ENCODE measurements around the gene PDE3A. TPM values are rescaled to one million over a fixed set of nuclear protein-coding genes. Genes with fewer than 3 reads are reported as not detected.

Gene PDE3A
- total RNA-seq, 4 donors from 2014 or later = 51.3 to 150 (median 114) TPM

DNA sequence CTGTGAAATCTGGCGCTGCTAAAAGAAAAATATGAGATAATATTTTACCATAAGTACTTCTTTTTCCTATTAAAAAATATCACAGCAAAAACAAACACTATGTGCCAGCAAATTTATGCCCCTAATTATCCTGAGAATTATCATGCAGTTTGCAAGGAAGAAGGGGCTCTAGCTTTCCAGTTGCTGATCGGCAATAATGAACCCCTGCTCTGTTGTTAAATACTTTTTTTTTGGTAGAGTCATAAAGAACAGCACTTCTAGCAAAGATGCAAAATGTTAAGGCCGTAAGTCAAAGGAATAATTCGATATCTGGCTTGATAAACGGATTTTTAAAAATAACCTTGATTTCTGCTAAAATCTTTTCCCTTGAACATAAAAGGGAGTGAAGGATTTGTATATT, 108.9 kb downstream of the PDE3A start:
- in situ Hi-C loops (cut with MboI; ENCODE audit: low pct_ligation_motif_present in 1 of 4, low pct_unique_long_range_greater_than_20kb in 1 of 4, low sequenced_read_pairs in 3 of 4) (no loop called here), intact Hi-C loops (cut with DNase I; ENCODE audit: low total_unique reads) (no loop called here)
- Histone ChIP-seq H3K36me3 (no peaks in the 10 kb centered on the region), H3K4me3 (no peak overlapping the region), H3K27ac (no peak overlapping the region), H3K27me3 (no peaks in the 10 kb centered on the region), H3K9me3 (no peaks in the 10 kb centered on the region), H3K4me1 (peaks cover 0 to 7% (median 0%) of the 10 kb centered on the region in 4 donors)
- no peak for TF ChIP-seq POLR2AphosphoS5 (IDR thresholded peaks at IDR 0.05)
- TF ChIP-seq POLR2A (IDR thresholded peaks at IDR 0.05) = no peak
- TF ChIP-seq, protein P1, sequence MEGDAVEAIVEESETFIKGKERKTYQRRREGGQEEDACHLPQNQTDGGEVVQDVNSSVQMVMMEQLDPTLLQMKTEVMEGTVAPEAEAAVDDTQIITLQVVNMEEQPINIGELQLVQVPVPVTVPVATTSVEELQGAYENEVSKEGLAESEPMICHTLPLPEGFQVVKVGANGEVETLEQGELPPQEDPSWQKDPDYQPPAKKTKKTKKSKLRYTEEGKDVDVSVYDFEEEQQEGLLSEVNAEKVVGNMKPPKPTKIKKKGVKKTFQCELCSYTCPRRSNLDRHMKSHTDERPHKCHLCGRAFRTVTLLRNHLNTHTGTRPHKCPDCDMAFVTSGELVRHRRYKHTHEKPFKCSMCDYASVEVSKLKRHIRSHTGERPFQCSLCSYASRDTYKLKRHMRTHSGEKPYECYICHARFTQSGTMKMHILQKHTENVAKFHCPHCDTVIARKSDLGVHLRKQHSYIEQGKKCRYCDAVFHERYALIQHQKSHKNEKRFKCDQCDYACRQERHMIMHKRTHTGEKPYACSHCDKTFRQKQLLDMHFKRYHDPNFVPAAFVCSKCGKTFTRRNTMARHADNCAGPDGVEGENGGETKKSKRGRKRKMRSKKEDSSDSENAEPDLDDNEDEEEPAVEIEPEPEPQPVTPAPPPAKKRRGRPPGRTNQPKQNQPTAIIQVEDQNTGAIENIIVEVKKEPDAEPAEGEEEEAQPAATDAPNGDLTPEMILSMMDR (IDR thresholded peaks at IDR 0.05) = no peak
- TF ChIP-seq EP300 (IDR thresholded peaks at IDR 0.05; ENCODE audit: low read depth) = no peak
- WGBS, 2 donors (ENCODE audit: low coverage in 1 of 2) = 63 to 80% methylated on average over 5 of the region's 5 CpGs
- no peak for DNase-seq

DNA sequence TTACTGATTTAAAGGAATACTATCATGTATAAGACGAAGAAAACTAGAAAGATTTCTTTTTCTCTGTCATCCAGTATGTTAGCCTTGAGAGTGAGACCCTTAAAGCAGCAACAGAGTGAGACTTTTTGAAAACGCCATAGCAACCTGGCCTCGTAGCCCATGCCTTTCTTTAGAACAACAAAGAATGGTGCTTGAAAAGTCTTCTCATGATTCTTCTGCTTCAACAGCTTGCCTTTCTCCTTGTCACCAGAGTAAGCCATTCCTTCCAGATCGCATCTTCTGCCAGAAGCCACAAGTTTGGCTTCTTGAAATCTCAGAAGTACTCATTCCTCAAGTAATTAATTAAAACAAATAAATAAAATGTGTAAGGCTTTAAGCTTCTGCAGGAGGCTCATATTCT, 109.3 kb downstream of the PDE3A start:
- H3K27me3 ChIP-seq = no peaks in the 10 kb centered on the region
- TF ChIP-seq, protein P1 (IDR thresholded peaks at IDR 0.05) = no peak
- TF ChIP-seq EP300 (IDR thresholded peaks at IDR 0.05; ENCODE audit: low read depth) = no peak
- TF ChIP-seq POLR2A (IDR thresholded peaks at IDR 0.05) = no peak
- TF ChIP-seq POLR2AphosphoS5 (IDR thresholded peaks at IDR 0.05) = no peak
- 68 to 70% methylated on average over 4 of the region's 4 CpGs for WGBS, 2 donors (ENCODE audit: low coverage in 1 of 2)
- no peaks in the 10 kb centered on the region for H3K9me3 ChIP-seq
- H3K36me3 ChIP-seq = no peaks in the 10 kb centered on the region
- in situ Hi-C loops (cut with MboI; ENCODE audit: low pct_ligation_motif_present in 1 of 4, low pct_unique_long_range_greater_than_20kb in 1 of 4, low sequenced_read_pairs in 3 of 4) = no loop called here
- no peak overlapping the region for H3K4me3 ChIP-seq
- no peak overlapping the region for H3K27ac ChIP-seq
- DNase-seq = no peak
- intact Hi-C loops (cut with DNase I; ENCODE audit: low total_unique reads) = no loop called here
- peaks cover 0 to 3% (median 0%) of the 10 kb centered on the region in 4 donors for H3K4me1 ChIP-seq

DNA sequence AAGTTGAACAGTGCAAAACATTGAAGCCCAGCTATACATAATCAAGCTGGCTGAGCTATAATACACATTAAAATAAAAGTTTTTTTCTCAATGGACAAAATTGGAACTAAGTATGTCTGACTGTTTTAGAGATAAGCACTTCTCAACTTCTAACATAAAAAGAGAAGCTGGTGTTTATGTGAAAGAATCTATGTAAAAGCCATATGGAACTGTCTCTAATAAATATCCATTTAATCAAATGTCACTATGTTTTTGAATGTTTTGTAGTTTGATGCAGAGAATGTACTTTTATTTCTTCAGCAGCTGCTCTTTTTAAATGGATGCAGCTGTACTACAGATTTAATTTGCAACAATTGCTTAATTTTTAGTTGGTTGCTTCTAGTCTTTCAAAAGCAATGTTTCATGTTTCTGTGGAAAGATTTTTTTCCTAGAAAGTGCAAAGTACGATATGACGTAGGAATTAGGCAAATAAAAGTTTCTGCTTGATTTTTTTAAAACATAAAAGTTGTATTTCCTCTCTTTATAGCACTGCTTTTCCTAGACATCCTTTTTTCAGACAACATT, 114.2 kb downstream of the PDE3A start:
- peaks cover 0 to 3% (median 0%) of the 10 kb centered on the region in 4 donors for H3K4me1 ChIP-seq
- TF ChIP-seq EP300 (IDR thresholded peaks at IDR 0.05; ENCODE audit: low read depth) = no peak
- TF ChIP-seq POLR2AphosphoS5 (IDR thresholded peaks at IDR 0.05) = no peak
- TF ChIP-seq POLR2A (IDR thresholded peaks at IDR 0.05) = no peak
- TF ChIP-seq, protein P1 (IDR thresholded peaks at IDR 0.05) = no peak

DNA sequence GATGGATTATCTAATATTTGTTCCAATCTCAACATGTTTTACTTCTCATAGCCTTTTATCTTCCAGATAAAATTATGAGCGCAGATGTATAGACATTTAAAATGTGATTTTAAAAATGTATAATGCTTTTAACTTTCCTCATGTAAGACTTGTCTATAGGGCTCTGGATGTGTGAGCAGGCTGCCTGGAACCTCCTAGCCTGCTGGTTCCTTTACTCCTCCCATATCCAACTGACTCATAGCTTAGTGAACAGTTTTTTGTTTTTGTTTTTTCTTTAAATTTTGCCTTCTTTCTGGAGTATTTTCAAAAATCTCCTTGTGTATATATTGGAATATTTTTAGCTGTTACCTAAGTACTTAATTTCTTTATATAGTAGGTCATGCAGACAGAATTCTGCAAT, 115.4 kb downstream of the PDE3A start:
- Histone ChIP-seq H3K9me3 (no peaks in the 10 kb centered on the region), H3K4me3 (no peak overlapping the region), H3K27ac (no peak overlapping the region), H3K27me3 (no peaks in the 10 kb centered on the region), H3K4me1 (peaks cover 0 to 3% (median 0%) of the 10 kb centered on the region in 4 donors), H3K36me3 (no peaks in the 10 kb centered on the region)
- TF ChIP-seq, protein P1 (IDR thresholded peaks at IDR 0.05) = no peak
- TF ChIP-seq POLR2AphosphoS5 (IDR thresholded peaks at IDR 0.05) (no peak), EP300 (IDR thresholded peaks at IDR 0.05; ENCODE audit: low read depth) (no peak), POLR2A (IDR thresholded peaks at IDR 0.05) (no peak)
- in situ Hi-C loops (cut with MboI; ENCODE audit: low pct_ligation_motif_present in 1 of 4, low pct_unique_long_range_greater_than_20kb in 1 of 4, low sequenced_read_pairs in 3 of 4) = no loop called here
- no peak for DNase-seq
- intact Hi-C loops (cut with DNase I; ENCODE audit: low total_unique reads) = no loop called here
- 91 to 94% methylated on average over 1 of the region's 1 CpG for WGBS, 2 donors (ENCODE audit: low coverage in 1 of 2)

More for the DNA sequence above, 114.2 kb downstream of the PDE3A start:
- no peak overlapping the region for H3K27ac ChIP-seq
- H3K27me3 ChIP-seq = no peaks in the 10 kb centered on the region
- no peaks in the 10 kb centered on the region for H3K9me3 ChIP-seq
- 46 to 55% methylated on average over 2 of the region's 2 CpGs for WGBS, 2 donors (ENCODE audit: low coverage in 1 of 2)
- in situ Hi-C loops (cut with MboI; ENCODE audit: low pct_ligation_motif_present in 1 of 4, low pct_unique_long_range_greater_than_20kb in 1 of 4, low sequenced_read_pairs in 3 of 4) = no loop called here
- intact Hi-C loops (cut with DNase I; ENCODE audit: low total_unique reads) = no loop called here
- no peaks in the 10 kb centered on the region for H3K36me3 ChIP-seq
- no peak overlapping the region for H3K4me3 ChIP-seq
- DNase-seq = no peak

All from transverse colon (tissue), 4 donors.